PC-3 (cell line): Measurements from ENCODE around the gene ME1. TPM values are rescaled to one million over a fixed set of nuclear protein-coding genes. Genes with fewer than 3 reads are reported as not detected.

Source experiments
- ATAC-seq: fragments of 200-7000 bp; cut with Tn5 transposase; 2 replicates; pipeline ENCODE4 v1.9.1; 2020; ENCODE audit warnings: mild to moderate bottlenecking, moderate library complexity
- BruUV-seq: library from RNA; stranded (reverse); fragments of 400-500 nt; replicated peaks from 2 replicates; lab custom pipeline; 2021; lab: Mats Ljungman, UMichigan
- CTCF ChIA-PET: fragments of 300-600 bp; sonication (Branson Sonifier 250); formaldehyde crosslinking; loops from one replicate; lab custom pipeline; 2022; ENCODE audit warnings: antibody characterized with exemption; lab: Charles Lee
- POLR2A ChIA-PET: fragments of 300-600 bp; sonication (Branson Sonifier 250); formaldehyde crosslinking; loops from one replicate; lab custom pipeline; 2022; ENCODE audit warnings: antibody characterized with exemption; ENCODE audit not compliant: unreplicated experiment; lab: Charles Lee
- DNase-seq: peaks from one replicate; pipeline ENCODE4 v3.0.0-alpha.2; 2015
- H2AFZ ChIP-seq: fragments of 300-600 bp; sonication (generic); 2 replicates; pipeline ENCODE4 v1.6.0; 2016; ENCODE audit warnings: antibody characterized with exemption, low read length
- H3F3A ChIP-seq: fragments of 300-600 bp; sonication (generic); one replicate; pipeline ENCODE4 v1.6.0; 2017; ENCODE audit warnings: antibody characterized with exemption, low read length, control low read depth, mild to moderate bottlenecking; ENCODE audit not compliant: unreplicated experiment
- H3K27ac ChIP-seq: fragments of 300-600 bp; sonication (generic); 2 replicates; pipeline ENCODE4 v1.5.1; 2016; ENCODE audit warnings: mild to moderate bottlenecking, low read length
- H3K27me3 ChIP-seq: fragments of 300-600 bp; sonication (generic); 2 replicates; pipeline ENCODE4 v1.6.1; 2016; ENCODE audit warnings: low read length, mixed read lengths
- H3K36me3 ChIP-seq: fragments of 300-600 bp; sonication (generic); 2 replicates; pipeline ENCODE4 v1.6.1; 2016; ENCODE audit warnings: low read depth, mixed run types, low read length, mixed read lengths
- H3K4me1 ChIP-seq: fragments of 300-600 bp; sonication (generic); 2 replicates; pipeline ENCODE4 v1.5.1; 2016; ENCODE audit warnings: low read length; ENCODE audit not compliant: insufficient read depth
- H3K4me2 ChIP-seq: fragments of 300-600 bp; sonication (generic); 2 replicates; pipeline ENCODE4 v1.6.0; 2016; ENCODE audit warnings: low read length
- H3K4me3 ChIP-seq: fragments of 300-600 bp; sonication (generic); 2 replicates; pipeline ENCODE4 v1.5.1; 2016; ENCODE audit warnings: mild to moderate bottlenecking, low read length, mixed read lengths
- H3K79me2 ChIP-seq: fragments of 300-600 bp; sonication (generic); 2 replicates; pipeline ENCODE4 v1.6.1; 2017; ENCODE audit warnings: low read length, mixed read lengths
- H3K9ac ChIP-seq: fragments of 300-600 bp; sonication (generic); 2 replicates; pipeline ENCODE4 v1.6.0; 2016; ENCODE audit warnings: mild to moderate bottlenecking, low read length
- H3K9me2 ChIP-seq: fragments of 300-600 bp; sonication (generic); replicated peaks from 2 replicates; pipeline ENCODE4 v1.6.1; 2016; ENCODE audit warnings: mixed run types, low read length, mixed read lengths
- H3K9me3 ChIP-seq: fragments of 300-600 bp; sonication (generic); 2 replicates; pipeline ENCODE4 v1.6.1; 2016; ENCODE audit warnings: low read length, mixed read lengths
- H4K20me1 ChIP-seq: fragments of 300-600 bp; sonication (generic); 2 replicates; pipeline ENCODE4 v1.6.1; 2016; ENCODE audit warnings: low read length, mixed read lengths
- CTCF ChIP-seq: fragments of 300-600 bp; sonication (generic); conservative IDR thresholded peaks from 2 replicates; pipeline ENCODE4 v1.5.1; 2017; ENCODE audit warnings: antibody characterized with exemption, low read depth, mild to moderate bottlenecking, low read length
- EZH2 ChIP-seq: fragments of 300-600 bp; sonication (generic); IDR thresholded peaks from one replicate; pipeline ENCODE4 v1.6.1; 2017; ENCODE audit warnings: antibody characterized with exemption, mild to moderate bottlenecking, low read length; ENCODE audit not compliant: unreplicated experiment
- EZH2phosphoT487 ChIP-seq: fragments of 300-600 bp; sonication (generic); IDR thresholded peaks from 2 replicates; pipeline ENCODE4 v1.6.1; 2018; ENCODE audit warnings: mild to moderate bottlenecking, antibody characterized with exemption, low read length, borderline replicate concordance
- intact Hi-C: fragments of 100-400 bp; cut with micrococcal nuclease; formaldehyde crosslinking; loops from 2 replicates; pipeline ENCODE4 v1.9.0; 2023
- total RNA-seq: library from RNA; depleted of rRNA; stranded (reverse); fragments of >200 nt; gene quantifications from 2 replicates; pipeline ENCODE4 v1.2.3, GENCODE V29; 2014

ME1 gene
- total RNA-seq, 1 experiment from 2014 or later: 22.3 TPM

GRCh38 chr6:83371423-83371822 lies 59.4 kb downstream of the ME1 start:
- BruUV-seq: no TSS peak
- H3K9me3 ChIP-seq: no peaks in the 10 kb centered on the region
- H4K20me1 ChIP-seq: no peaks in the 10 kb centered on the region
- H2AFZ ChIP-seq: no peak overlapping the region
- no peak overlapping the region for H3K4me2 ChIP-seq
- ChIA-PET CTCF (no interaction called here), POLR2A (no interaction called here)
- no peaks in the 10 kb centered on the region for H3K36me3 ChIP-seq
- no peak overlapping the region for H3K27ac ChIP-seq
- H3K4me1 ChIP-seq: no peaks in the 10 kb centered on the region
- H3K9ac ChIP-seq: no peak overlapping the region
- intact Hi-C loops: no loop called here
- DNase-seq (no peak), ATAC-seq (no peak)
- H3F3A ChIP-seq: no peaks in the 10 kb centered on the region
- TF ChIP-seq EZH2 (no peak), CTCF (no peak), EZH2phosphoT487 (no peak)
- H3K79me2 ChIP-seq: no peaks in the 10 kb centered on the region
- no peaks in the 10 kb centered on the region for H3K9me2 ChIP-seq
- no peak overlapping the region for H3K4me3 ChIP-seq
- H3K27me3 ChIP-seq: no peaks in the 10 kb centered on the region

- Histone ChIP-seq H3K4me3 (no peak overlapping the region), H3K9me2 (no peaks in the 10 kb centered on the region), H3K4me1 (no peaks in the 10 kb centered on the region), H2AFZ (no peak overlapping the region), H3K27ac (no peak overlapping the region), H3K36me3 (no peaks in the 10 kb centered on the region), H3K27me3 (no peaks in the 10 kb centered on the region), H3F3A (no peaks in the 10 kb centered on the region), H3K9ac (no peak overlapping the region), H3K9me3 (no peaks in the 10 kb centered on the region), H3K79me2 (no peaks in the 10 kb centered on the region), H3K4me2 (no peak overlapping the region), H4K20me1 (no peaks in the 10 kb centered on the region)
- POLR2A ChIA-PET: no interaction called here
- BruUV-seq: no TSS peak
- ATAC-seq: no peak
- no peak for DNase-seq
- intact Hi-C loops: no loop called here
- no peak for TF ChIP-seq CTCF
- TF ChIP-seq EZH2phosphoT487: no peak
- no peak for TF ChIP-seq EZH2
- CTCF ChIA-PET: no interaction called here
Measured at GRCh38 chr6:83370567-83370966, 60.3 kb downstream of the ME1 start.

DNA sequence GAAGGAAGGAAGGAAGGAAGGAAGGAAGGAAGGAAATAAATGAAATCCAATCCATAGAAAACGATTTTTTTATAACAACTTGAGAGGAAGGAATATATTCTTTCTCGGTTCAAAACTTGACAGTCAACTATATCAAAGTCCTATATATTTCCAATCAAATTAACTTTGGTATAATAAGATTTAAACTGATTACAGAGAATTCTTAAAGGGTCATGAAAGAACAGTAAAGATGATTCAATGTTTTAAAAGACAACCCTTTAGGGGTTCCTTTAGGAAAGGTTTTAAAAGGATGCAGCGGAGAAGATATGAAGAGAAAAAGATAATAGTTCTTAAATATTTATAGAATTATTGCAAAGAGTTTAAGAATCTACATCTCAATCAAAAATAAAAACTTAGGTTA lies 61.2 kb downstream of the ME1 start:
- Histone ChIP-seq H3K27me3 (no peaks in the 10 kb centered on the region), H3K9me3 (no peaks in the 10 kb centered on the region), H3K79me2 (no peaks in the 10 kb centered on the region), H3K9ac (no peak overlapping the region), H3K9me2 (no peaks in the 10 kb centered on the region), H3F3A (no peaks in the 10 kb centered on the region), H3K36me3 (no peaks in the 10 kb centered on the region), H3K27ac (no peak overlapping the region), H2AFZ (no peak overlapping the region), H3K4me2 (no peak overlapping the region), H3K4me3 (no peak overlapping the region), H4K20me1 (no peaks in the 10 kb centered on the region), H3K4me1 (no peaks in the 10 kb centered on the region)
- DNase-seq (no peak), ATAC-seq (no peak)
- ChIA-PET POLR2A (no interaction called here), CTCF (no interaction called here)
- TF ChIP-seq CTCF: no peak
- no peak for TF ChIP-seq EZH2phosphoT487
- TF ChIP-seq EZH2: no peak
- BruUV-seq: no TSS peak
- intact Hi-C loops: no loop called here
